HEK293 (cell line): ENCODE measurements around the gene LDB2.

ENCODE experiments used
- CTCF ChIA-PET: fragments of 350-600 bp; formaldehyde crosslinking; extraction: SDS; loops from one replicate; lab custom pipeline; 2021; ENCODE audit warnings: antibody characterized with exemption; lab: Yijun Ruan, JAX
- POLR2A ChIA-PET: fragments of 300-600 bp; formaldehyde crosslinking; extraction: SDS; loops from one replicate; lab custom pipeline; 2020; ENCODE audit warnings: antibody characterized with exemption, inconsistent platforms; lab: Yijun Ruan, JAX
- H3K27ac ChIP-seq: fragments of 200-500 bp; sonication (Bioruptor generic); 2 replicates; pipeline ENCODE4 v1.5.1; 2014; ENCODE audit warnings: low read depth, low read length, control low read depth, inconsistent platforms; ENCODE audit errors: extremely low read depth
- H3K36me3 ChIP-seq, 2 experiments: fragments of 200-500 bp in 1 of 2; sonication (Bioruptor generic) in 1 of 2; 1 replicate in 1 of 2; 2 replicates in 1 of 2; pipeline ENCODE4 v1.5.1; 2014 to 2017; ENCODE audit warnings: inconsistent platforms in 2 of 2, low read length in 2 of 2; ENCODE audit not compliant: control insufficient read depth in 2 of 2, insufficient read depth in 1 of 2
- H3K4me1 ChIP-seq: fragments of 200-500 bp; sonication (Bioruptor generic); 2 replicates; pipeline ENCODE4 v1.5.1; 2014; ENCODE audit warnings: mild to moderate bottlenecking, low read length, inconsistent platforms; ENCODE audit not compliant: control insufficient read depth, insufficient read depth
- H3K4me3 ChIP-seq: 2 replicates; pipeline ENCODE4 v1.5.1; 2011; ENCODE audit warnings: low read depth, mild to moderate bottlenecking, control low read depth, low read length, moderate library complexity
- H3K9me3 ChIP-seq: fragments of 200-500 bp; sonication (Bioruptor generic); 2 replicates; pipeline ENCODE4 v1.5.1; 2014; ENCODE audit warnings: low read depth, low read length, inconsistent platforms; ENCODE audit not compliant: control insufficient read depth, insufficient read depth
- PBX3 ChIP-seq: sonication (generic); formaldehyde crosslinking; IDR thresholded peaks from 2 replicates; pipeline ENCODE4 v1.8.1; 2022; ENCODE audit warnings: mild to moderate bottlenecking, moderate library complexity, missing genetic modification reagents
- SCRT2 ChIP-seq: fragments of 450-650 bp; formaldehyde crosslinking; IDR thresholded peaks from 2 replicates; pipeline ENCODE4 v1.5.1; 2016; ENCODE audit warnings: missing biosample characterization, missing genetic modification characterization
- TCF7L2 ChIP-seq: IDR thresholded peaks from 2 replicates; pipeline ENCODE4 v1.6.1; 2011; ENCODE audit warnings: low read depth, mild to moderate bottlenecking, inconsistent platforms, low read length, moderate library complexity, borderline replicate concordance
- ZFP3 ChIP-seq: fragments of 450-650 bp; formaldehyde crosslinking; IDR thresholded peaks from 2 replicates; pipeline ENCODE4 v1.5.1; 2016; ENCODE audit warnings: low read depth, missing biosample characterization, missing genetic modification characterization
- ZNF174 ChIP-seq: fragments of 450-650 bp; formaldehyde crosslinking; IDR thresholded peaks from 2 replicates; pipeline ENCODE4 v1.5.0; 2017; ENCODE audit warnings: missing biosample characterization, mild to moderate bottlenecking, missing genetic modification characterization
- ZNF626 ChIP-seq: fragments of 450-650 bp; sonication (Bioruptor Pico); formaldehyde crosslinking; IDR thresholded peaks from 2 replicates; pipeline ENCODE4 v1.5.1; 2018; ENCODE audit warnings: missing biosample characterization, missing genetic modification characterization, inconsistent platforms
- TF ChIP-seq, protein P1 (sequence below): fragments of 450-650 bp; formaldehyde crosslinking; IDR thresholded peaks from 2 replicates; pipeline ENCODE4 v1.5.0; 2017; ENCODE audit warnings: missing biosample characterization, missing genetic modification characterization, borderline replicate concordance
- TF ChIP-seq, protein P2 (sequence below): fragments of 450-650 bp; formaldehyde crosslinking; IDR thresholded peaks from 2 replicates; pipeline ENCODE4 v1.5.1; 2016; ENCODE audit warnings: missing biosample characterization, missing genetic modification characterization

The LDB2 gene

DNA sequence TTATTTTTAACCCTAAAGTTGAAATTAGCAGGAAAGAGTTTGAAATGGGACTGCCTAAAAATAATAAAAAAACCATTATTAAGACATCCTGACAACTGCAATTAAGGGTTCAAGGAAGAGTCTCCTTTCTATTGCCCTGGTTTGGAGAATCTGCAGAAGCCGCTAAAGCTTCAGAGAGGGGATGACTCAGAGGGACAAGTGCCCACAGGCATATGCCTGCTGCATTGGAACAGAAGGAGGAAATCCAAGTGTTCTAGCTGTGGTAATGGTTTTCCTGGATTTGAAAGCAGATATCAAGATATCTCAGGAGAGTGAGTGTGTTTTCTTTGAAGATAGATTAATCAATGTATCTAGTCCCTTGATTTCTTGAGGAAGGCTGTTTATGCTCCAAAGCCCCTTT, 437.1 kb downstream of the LDB2 start:
- Histone ChIP-seq H3K4me1 (no peaks in the 10 kb centered on the region), H3K9me3 (no peaks in the 10 kb centered on the region), H3K36me3 (no peaks in the 10 kb centered on the region), H3K4me3 (no peak overlapping the region), H3K27ac (no peak overlapping the region)
- ChIA-PET POLR2A (no interaction called here), CTCF (interaction anchor here (0.6 to 1.2 kb wide), 3 partner anchors 18 to 432 kb away, joined by 3 to 4 read pairs (median 3); no protein-coding TSS in a partner anchor)
- no peak for TF ChIP-seq ZFP3 (tag by site-specific recombination)
- no peak for TF ChIP-seq ZNF626 (tag by site-specific recombination)
- TF ChIP-seq, all 188 proteins: peak for 0

DNA sequence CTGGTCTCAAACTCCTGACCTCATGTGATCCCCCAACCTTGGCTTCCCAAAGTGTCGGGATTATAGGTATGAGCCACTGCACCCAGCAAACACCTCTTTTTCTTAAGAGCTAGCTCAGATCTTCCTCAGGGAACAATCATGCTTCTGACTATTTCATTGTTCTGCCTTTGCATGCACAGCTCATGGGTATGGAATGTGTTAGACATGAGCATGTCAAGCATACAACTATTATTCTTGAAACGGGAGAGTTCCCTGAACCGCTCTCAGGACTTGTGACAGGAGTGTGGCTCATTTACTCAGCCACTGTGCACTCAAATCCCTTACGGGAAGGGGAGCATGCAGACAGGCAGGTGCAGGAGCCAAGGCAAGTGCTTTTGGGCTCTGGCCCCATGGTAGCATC, 440.5 kb downstream of the LDB2 start:
- ChIA-PET CTCF (no interaction called here), POLR2A (no interaction called here)
- no peak overlapping the region for H3K27ac ChIP-seq

More for the DNA sequence above, 440.5 kb downstream of the LDB2 start:
- H3K36me3 ChIP-seq: no peaks in the 10 kb centered on the region
- no peaks in the 10 kb centered on the region for H3K4me1 ChIP-seq
- H3K4me3 ChIP-seq: no peak overlapping the region
- TF ChIP-seq PBX3 (CRISPR knock-in tag): no peak
- TF ChIP-seq, protein P1, sequence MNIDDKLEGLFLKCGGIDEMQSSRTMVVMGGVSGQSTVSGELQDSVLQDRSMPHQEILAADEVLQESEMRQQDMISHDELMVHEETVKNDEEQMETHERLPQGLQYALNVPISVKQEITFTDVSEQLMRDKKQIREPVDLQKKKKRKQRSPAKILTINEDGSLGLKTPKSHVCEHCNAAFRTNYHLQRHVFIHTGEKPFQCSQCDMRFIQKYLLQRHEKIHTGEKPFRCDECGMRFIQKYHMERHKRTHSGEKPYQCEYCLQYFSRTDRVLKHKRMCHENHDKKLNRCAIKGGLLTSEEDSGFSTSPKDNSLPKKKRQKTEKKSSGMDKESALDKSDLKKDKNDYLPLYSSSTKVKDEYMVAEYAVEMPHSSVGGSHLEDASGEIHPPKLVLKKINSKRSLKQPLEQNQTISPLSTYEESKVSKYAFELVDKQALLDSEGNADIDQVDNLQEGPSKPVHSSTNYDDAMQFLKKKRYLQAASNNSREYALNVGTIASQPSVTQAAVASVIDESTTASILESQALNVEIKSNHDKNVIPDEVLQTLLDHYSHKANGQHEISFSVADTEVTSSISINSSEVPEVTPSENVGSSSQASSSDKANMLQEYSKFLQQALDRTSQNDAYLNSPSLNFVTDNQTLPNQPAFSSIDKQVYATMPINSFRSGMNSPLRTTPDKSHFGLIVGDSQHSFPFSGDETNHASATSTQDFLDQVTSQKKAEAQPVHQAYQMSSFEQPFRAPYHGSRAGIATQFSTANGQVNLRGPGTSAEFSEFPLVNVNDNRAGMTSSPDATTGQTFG (tag by site-specific recombination): no peak
- TF ChIP-seq SCRT2: no peak
- TF ChIP-seq, protein P2, sequence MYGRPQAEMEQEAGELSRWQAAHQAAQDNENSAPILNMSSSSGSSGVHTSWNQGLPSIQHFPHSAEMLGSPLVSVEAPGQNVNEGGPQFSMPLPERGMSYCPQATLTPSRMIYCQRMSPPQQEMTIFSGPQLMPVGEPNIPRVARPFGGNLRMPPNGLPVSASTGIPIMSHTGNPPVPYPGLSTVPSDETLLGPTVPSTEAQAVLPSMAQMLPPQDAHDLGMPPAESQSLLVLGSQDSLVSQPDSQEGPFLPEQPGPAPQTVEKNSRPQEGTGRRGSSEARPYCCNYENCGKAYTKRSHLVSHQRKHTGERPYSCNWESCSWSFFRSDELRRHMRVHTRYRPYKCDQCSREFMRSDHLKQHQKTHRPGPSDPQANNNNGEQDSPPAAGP (tag by site-specific recombination): no peak
- no peak for TF ChIP-seq ZNF174
- no peak for TF ChIP-seq TCF7L2
- TF ChIP-seq, all 188 proteins: peak for 0
- H3K9me3 ChIP-seq: no peaks in the 10 kb centered on the region
